Measurements from ENCODE around the gene RBKS.

The RBKS gene

DNA sequence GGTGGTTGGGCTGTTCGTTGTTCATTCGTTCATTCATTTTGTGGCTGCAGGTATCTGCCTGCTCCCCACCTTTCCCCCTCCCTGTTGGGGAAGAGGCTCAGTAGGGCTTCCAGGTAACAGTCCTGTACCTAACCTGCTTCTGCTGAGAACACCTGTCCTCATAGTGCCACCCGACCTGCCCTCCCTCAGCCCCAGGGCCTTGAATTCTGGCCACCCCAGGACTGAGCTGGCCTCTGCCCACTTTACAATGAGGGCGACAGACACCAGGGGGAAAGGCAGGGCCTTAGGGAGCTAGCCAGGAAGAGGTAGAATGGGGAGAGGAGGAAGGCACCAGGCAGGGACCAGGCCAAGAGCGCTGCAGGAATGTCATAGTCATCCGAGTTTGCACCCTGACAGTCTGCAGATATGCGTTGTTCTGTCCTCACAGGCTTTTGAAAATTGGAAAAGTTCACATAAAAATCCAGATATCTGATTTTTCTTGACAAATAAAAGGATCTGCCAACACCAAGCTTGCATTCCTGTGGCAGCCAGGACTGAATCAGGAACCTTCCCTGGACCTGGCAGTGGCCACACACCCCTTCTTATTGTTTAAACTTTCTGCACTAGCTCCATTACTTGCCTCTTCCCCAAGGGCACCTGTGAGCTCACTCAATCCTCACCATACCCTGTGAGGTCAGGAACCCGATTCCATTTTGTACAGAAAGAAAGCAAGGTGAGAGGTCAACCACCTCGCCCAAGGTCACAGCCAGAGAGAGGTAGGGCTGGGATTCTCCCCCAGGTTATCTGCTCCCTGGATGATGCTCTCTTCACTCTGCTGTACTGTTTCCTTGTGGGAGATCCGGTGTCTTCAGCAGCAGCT, 153.9 kb downstream of the RBKS start:
- Histone ChIP-seq H3K4me3 (ENCODE audit: extremely low read depth, insufficient read depth, low read length, poor library complexity, severe bottlenecking) (no peak overlapping the region), H3K36me3 (ENCODE audit: control insufficient read depth, insufficient read depth, low read length) (no peaks in the 10 kb centered on the region), H3K4me1 (ENCODE audit: control insufficient read depth, insufficient read depth, low read length, poor library complexity, severe bottlenecking) (peaks cover 11% of the 10 kb centered on the region), H3K27ac (ENCODE audit: low read depth, low read length, severe bottlenecking) (no peak overlapping the region), H3K9me3 (ENCODE audit: control insufficient read depth, low read length) (no peaks in the 10 kb centered on the region)
- 93 to 94% methylated on average over 7 to 8 of the region's 10 CpGs for WGBS, 2 experiments (ENCODE audit: insufficient coverage in 2 of 2)

DNA sequence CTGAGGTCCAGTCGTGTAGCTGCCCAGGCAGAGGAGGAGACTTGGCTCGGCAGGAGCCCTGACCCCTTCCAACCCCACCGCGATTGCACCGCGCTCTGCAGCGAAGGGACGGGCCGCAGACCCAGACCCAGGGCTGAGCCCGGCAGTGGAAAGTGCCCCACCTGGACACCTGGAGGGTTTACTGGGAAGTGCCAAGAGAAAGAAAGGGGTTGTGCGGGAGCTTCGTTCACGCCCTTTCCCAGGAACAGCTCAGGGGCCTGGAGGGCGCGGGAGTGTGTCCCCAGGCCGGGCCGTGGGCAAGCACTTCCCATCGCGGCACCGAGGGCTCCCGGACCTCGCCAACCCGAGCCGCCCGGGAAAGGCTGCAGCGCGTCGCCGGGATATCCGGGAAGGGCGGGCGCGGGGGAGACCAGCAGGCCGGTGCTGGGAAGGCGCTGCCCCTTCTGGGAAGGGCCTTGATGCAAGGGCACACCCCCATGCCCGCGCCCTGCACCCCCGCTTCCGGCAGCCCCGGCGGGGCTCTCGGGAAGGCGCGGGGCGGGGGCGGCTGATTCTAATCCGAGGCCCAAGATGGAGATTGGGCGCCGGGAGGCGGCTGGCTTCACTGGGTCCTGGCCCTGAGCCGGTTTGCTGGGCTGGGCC, 154.8 kb downstream of the RBKS start:
- peak overlapping the region; percentile 16 for H3K4me3 ChIP-seq (ENCODE audit: extremely low read depth, insufficient read depth, low read length, poor library complexity, severe bottlenecking)
- no peaks in the 10 kb centered on the region for H3K9me3 ChIP-seq (ENCODE audit: control insufficient read depth, low read length)

DNA sequence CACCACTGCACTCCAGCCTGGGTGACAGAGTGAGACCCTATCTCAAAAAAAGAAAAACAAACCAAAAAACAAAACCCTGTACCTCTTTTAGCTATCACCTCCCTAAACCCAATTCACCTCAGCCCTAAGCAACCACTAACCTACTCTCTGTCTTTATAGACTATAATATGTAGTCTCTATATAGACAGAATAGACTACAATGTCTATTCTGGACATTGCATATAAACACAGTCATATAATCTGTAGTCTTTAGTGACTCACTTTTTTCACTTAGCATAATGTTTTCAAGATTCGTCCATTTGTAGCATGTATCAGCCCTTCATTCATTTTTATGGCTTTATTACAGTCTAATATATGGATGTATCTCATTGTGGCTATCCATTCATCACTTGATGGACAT, 155.9 kb downstream of the RBKS start:
- no CpG with 5 or more reads among the region's 1 CpG for WGBS, 2 experiments (ENCODE audit: insufficient coverage in 2 of 2)
- no peak overlapping the region for H3K4me3 ChIP-seq (ENCODE audit: extremely low read depth, insufficient read depth, low read length, poor library complexity, severe bottlenecking)
- H3K4me1 ChIP-seq (ENCODE audit: control insufficient read depth, insufficient read depth, low read length, poor library complexity, severe bottlenecking): peaks cover 11% of the 10 kb centered on the region
- H3K36me3 ChIP-seq (ENCODE audit: control insufficient read depth, insufficient read depth, low read length): no peaks in the 10 kb centered on the region
- no peak overlapping the region for H3K27ac ChIP-seq (ENCODE audit: low read depth, low read length, severe bottlenecking)
- H3K9me3 ChIP-seq (ENCODE audit: control insufficient read depth, low read length): no peaks in the 10 kb centered on the region

More for the DNA sequence above, 154.8 kb downstream of the RBKS start:
- H3K36me3 ChIP-seq (ENCODE audit: control insufficient read depth, insufficient read depth, low read length): no peaks in the 10 kb centered on the region
- peaks cover 11% of the 10 kb centered on the region for H3K4me1 ChIP-seq (ENCODE audit: control insufficient read depth, insufficient read depth, low read length, poor library complexity, severe bottlenecking)
- H3K27ac ChIP-seq (ENCODE audit: low read depth, low read length, severe bottlenecking): no peak overlapping the region
- whole genome bisulfite sequencing, 2 experiments (ENCODE audit: insufficient coverage in 2 of 2): 9 to 10% methylated on average over 27 to 50 of the region's 51 CpGs

All from mesodermal cell (in vitro differentiated cells).